Measurements from ENCODE around the gene RDH16. TPM values are rescaled to one million over a fixed set of nuclear protein-coding genes. Genes with fewer than 3 reads are reported as not detected.
A peak's percentile ranks its signal among the peaks of the same experiment; 100 is the strongest.

Gene RDH16
- total and polyA plus RNA-seq, 2 donors (not counting 1 experiment from before 2014, with no cell fraction given) = 1.1 to 1.5 TPM

GRCh38 chr12:56999456-56999855 lies 42.0 kb upstream of the RDH16 start:
- H3K36me3 ChIP-seq (replicated peaks in 1 of 2; ENCODE audit: control extremely low read depth in 1 of 2, control insufficient read depth in 1 of 2, extremely low read depth in 1 of 2, insufficient read depth in 2 of 2, low read length in 1 of 2) = peaks cover 0 to 54% of the 10 kb centered on the region in 2 experiments
- ATAC-seq (ENCODE audit: low read depth) = no peak

More at GRCh38 chr12:56999456-56999855, 42.0 kb upstream of the RDH16 start:
- Histone ChIP-seq H4K20me1 (ENCODE audit: control insufficient read depth, insufficient read depth, low read length, poor library complexity, severe bottlenecking) (peaks cover 14% of the 10 kb centered on the region), H3K27me3 (replicated peaks in 1 of 4; ENCODE audit: control extremely low read depth in 1 of 4, control insufficient read depth in 3 of 4, insufficient read depth in 4 of 4, low read length in 3 of 4) (no peaks in the 10 kb centered on the region), H3K4me2 (replicated peaks; ENCODE audit: low read depth, low read length, poor library complexity, severe bottlenecking) (no peak overlapping the region), H3K9ac (ENCODE audit: low read length) (no peak overlapping the region), H3K27ac (ENCODE audit: low read length in 2 of 2) (peak overlapping the region in 1 of 2 donors; percentile 43), H3K4me3 (ENCODE audit: control extremely low read depth in 1 of 5, extremely low read depth in 1 of 5, insufficient read depth in 1 of 5, low read depth in 2 of 5, low read length in 4 of 5) (no peak overlapping the region), H2AFZ (ENCODE audit: insufficient read depth, low read depth, low read length, poor library complexity, severe bottlenecking) (no peak overlapping the region), H3K4me1 (ENCODE audit: control insufficient read depth in 2 of 2, insufficient read depth in 2 of 2, low read length in 2 of 2) (peaks cover 12 to 18% of the 10 kb centered on the region in 2 donors), H3K79me2 (ENCODE audit: control insufficient read depth, insufficient read depth, low read length) (peaks cover 57% of the 10 kb centered on the region), H3K9me3 (ENCODE audit: control extremely low read depth in 1 of 3, control insufficient read depth in 2 of 3, insufficient read depth in 1 of 3, low read length in 2 of 3) (no peaks in the 10 kb centered on the region)
- H3K27ac Mint-ChIP-seq = peak overlapping the region; percentile 73
- intact Hi-C loops (cut with micrococcal nuclease) = no loop called here
- TF ChIP-seq CTCF (IDR thresholded peaks at IDR 0.05) (no peak), EZH2 (IDR thresholded peaks at IDR 0.05; ENCODE audit: borderline replicate concordance, insufficient read depth, low read depth, low read length, poor library complexity, severe bottlenecking) (no peak)
- no peak overlapping the region for H3K4me3 Mint-ChIP-seq
- POLR2A ChIA-PET = no interaction called here
- CTCF ChIA-PET = interaction anchor here (1.2 to 9.2 kb wide), 4 partner anchors 12 to 70 kb away, joined by 3 to 52 read pairs (median 6); no protein-coding TSS in a partner anchor
- no peaks in the 10 kb centered on the region for H3K27me3 Mint-ChIP-seq
- H3K9me3 Mint-ChIP-seq (ENCODE audit: insufficient read depth) = no peaks in the 10 kb centered on the region
- 93% methylated on average over 2 of the region's 4 CpGs for WGBS (ENCODE audit: insufficient coverage)
- H3K4me1 Mint-ChIP-seq = peaks cover 46% of the 10 kb centered on the region
- no peak for DNase-seq

Data from B cell (primary cell).